NT2/D1 (cell line): ENCODE results near the gene PI4KA.

ENCODE experiments used
- DNase-seq: peaks from one replicate; pipeline ENCODE4 v3.0.0-alpha.2; 2011; ENCODE audit warnings: low read depth, low spot score
- H3K27me3 ChIP-seq: 2 replicates; pipeline ENCODE4 v1.6.0; 2011; ENCODE audit warnings: mild to moderate bottlenecking; ENCODE audit not compliant: insufficient read length, insufficient read depth
- H3K36me3 ChIP-seq: 2 replicates; pipeline ENCODE4 v1.6.1; 2011; ENCODE audit warnings: mild to moderate bottlenecking, low read length, mixed read lengths; ENCODE audit not compliant: insufficient read depth, insufficient read length
- H3K4me1 ChIP-seq: 2 replicates; pipeline ENCODE4 v1.5.1; 2011; ENCODE audit not compliant: insufficient read depth, insufficient read length
- H3K4me3 ChIP-seq: 2 replicates; pipeline ENCODE4 v1.5.1; 2011; ENCODE audit warnings: low read depth; ENCODE audit not compliant: insufficient read length
- H3K9ac ChIP-seq: 2 replicates; pipeline ENCODE4 v1.6.0; 2011; ENCODE audit warnings: low read depth; ENCODE audit not compliant: insufficient read length
- H3K9me3 ChIP-seq: 2 replicates; pipeline ENCODE4 v1.5.1; 2011; ENCODE audit warnings: mild to moderate bottlenecking, low read length; ENCODE audit not compliant: insufficient read depth
- SUZ12 ChIP-seq: IDR thresholded peaks from 2 replicates; pipeline ENCODE4 v1.6.1; 2011; ENCODE audit not compliant: insufficient read length, insufficient read depth; ENCODE audit errors: extremely low read depth
- YY1 ChIP-seq: IDR thresholded peaks from 2 replicates; pipeline ENCODE4 v1.6.1; 2011; ENCODE audit not compliant: insufficient read length, insufficient read depth
- ZNF274 ChIP-seq: IDR thresholded peaks from 2 replicates; pipeline ENCODE4 v1.6.1; 2011; ENCODE audit warnings: mild to moderate bottlenecking, low read depth, low read length

PI4KA gene

GRCh38 chr22:20873214-20873613 lies 14.6 kb upstream of the PI4KA start:
- H3K27me3 ChIP-seq, result no peaks in the 10 kb centered on the region
- H3K4me3 ChIP-seq, result no peak overlapping the region
- H3K9ac ChIP-seq, result no peak overlapping the region
- H3K9me3 ChIP-seq, result no peaks in the 10 kb centered on the region
- DNase-seq, result no peak
- H3K36me3 ChIP-seq, result peaks cover 25% of the 10 kb centered on the region
- H3K4me1 ChIP-seq, result no peaks in the 10 kb centered on the region
- no peak for TF ChIP-seq ZNF274
- TF ChIP-seq YY1, result no peak
- TF ChIP-seq SUZ12, result no peak

GRCh38 chr22:20869234-20869633 lies 10.6 kb upstream of the PI4KA start:
- DNase-seq, result no peak
- H3K36me3 ChIP-seq, result peaks cover 34% of the 10 kb centered on the region
- no peaks in the 10 kb centered on the region for H3K4me1 ChIP-seq
- H3K9ac ChIP-seq, result no peak overlapping the region
- no peak overlapping the region for H3K4me3 ChIP-seq
- H3K27me3 ChIP-seq, result no peaks in the 10 kb centered on the region
- H3K9me3 ChIP-seq, result no peaks in the 10 kb centered on the region
- TF ChIP-seq SUZ12, result no peak

GRCh38 chr22:20868025-20868962 lies 9.7 kb upstream of the PI4KA start:
- Histone ChIP-seq H3K4me3 (no peak overlapping the region), H3K27me3 (no peaks in the 10 kb centered on the region), H3K4me1 (no peaks in the 10 kb centered on the region), H3K9ac (no peak overlapping the region), H3K36me3 (peaks cover 34% of the 10 kb centered on the region), H3K9me3 (no peaks in the 10 kb centered on the region)
- no peak for DNase-seq
- TF ChIP-seq ZNF274 (no peak), YY1 (no peak), SUZ12 (no peak)

- TF ChIP-seq ZNF274 (no peak), SUZ12 (no peak), YY1 (no peak)
- Histone ChIP-seq H3K9ac (no peak overlapping the region), H3K36me3 (peaks cover 34% of the 10 kb centered on the region), H3K9me3 (no peaks in the 10 kb centered on the region), H3K4me3 (no peak overlapping the region), H3K27me3 (no peaks in the 10 kb centered on the region), H3K4me1 (no peaks in the 10 kb centered on the region)
- no peak for DNase-seq
Observed at GRCh38 chr22:20867179-20868024, 8.8 kb upstream of the PI4KA start.

GRCh38 chr22:20866736-20867135 lies 8.1 kb upstream of the PI4KA start:
- TF ChIP-seq ZNF274 (no peak), SUZ12 (no peak)
- no peak overlapping the region for H3K9ac ChIP-seq
- no peaks in the 10 kb centered on the region for H3K4me1 ChIP-seq
- no peaks in the 10 kb centered on the region for H3K9me3 ChIP-seq
- no peak overlapping the region for H3K4me3 ChIP-seq
- H3K36me3 ChIP-seq, result peaks cover 39% of the 10 kb centered on the region
- H3K27me3 ChIP-seq, result no peaks in the 10 kb centered on the region
- no peak for DNase-seq

- no peak for DNase-seq
- no peaks in the 10 kb centered on the region for H3K27me3 ChIP-seq
- H3K4me3 ChIP-seq, result no peak overlapping the region
- H3K9me3 ChIP-seq, result no peaks in the 10 kb centered on the region
- no peak overlapping the region for H3K9ac ChIP-seq
- no peaks in the 10 kb centered on the region for H3K4me1 ChIP-seq
- no peak for TF ChIP-seq YY1
- no peak for TF ChIP-seq SUZ12
- TF ChIP-seq ZNF274, result no peak
- H3K36me3 ChIP-seq, result peaks cover 42% of the 10 kb centered on the region
Observed at GRCh38 chr22:20865875-20866445, 7.3 kb upstream of the PI4KA start.

- Histone ChIP-seq H3K9me3 (no peaks in the 10 kb centered on the region), H3K4me1 (no peaks in the 10 kb centered on the region), H3K36me3 (peaks cover 39% of the 10 kb centered on the region), H3K27me3 (no peaks in the 10 kb centered on the region), H3K4me3 (no peak overlapping the region), H3K9ac (no peak overlapping the region)
- TF ChIP-seq YY1, result no peak
- no peak for TF ChIP-seq ZNF274
- no peak for TF ChIP-seq SUZ12
- DNase-seq, result no peak
Observed at GRCh38 chr22:20865331-20865730, 6.7 kb upstream of the PI4KA start.
